Osteocyte (in vitro differentiated cells): ENCODE data around the gene DOCK7. TPM values are rescaled to one million over a fixed set of nuclear protein-coding genes. Genes with fewer than 3 reads are reported as not detected.

ENCODE experiments used
- DNase-seq: peaks from one replicate; pipeline ENCODE4 v3.0.0; 2021; ENCODE audit warnings: mixed read lengths; ENCODE audit not compliant: unreplicated experiment; ENCODE audit errors: extremely low spot score
- H3K27ac Mint-ChIP-seq: one replicate; pipeline ENCODE4 v1.8.0; 2021; ENCODE audit warnings: mild to moderate bottlenecking, mixed read lengths; ENCODE audit not compliant: unreplicated experiment
- H3K27me3 Mint-ChIP-seq: one replicate; pipeline ENCODE4 v1.8.0; 2021; ENCODE audit warnings: mixed read lengths; ENCODE audit not compliant: unreplicated experiment
- H3K36me3 Mint-ChIP-seq: one replicate; pipeline ENCODE4 v1.8.0; 2021; ENCODE audit warnings: mixed read lengths; ENCODE audit not compliant: unreplicated experiment
- H3K4me1 Mint-ChIP-seq: one replicate; pipeline ENCODE4 v1.8.0; 2021; ENCODE audit warnings: mixed read lengths; ENCODE audit not compliant: unreplicated experiment
- H3K4me3 Mint-ChIP-seq: one replicate; pipeline ENCODE4 v1.8.0; 2021; ENCODE audit warnings: mild to moderate bottlenecking, moderate library complexity, mixed read lengths; ENCODE audit not compliant: unreplicated experiment
- H3K9me3 Mint-ChIP-seq: one replicate; pipeline ENCODE4 v1.8.0; 2021; ENCODE audit warnings: mixed read lengths; ENCODE audit not compliant: unreplicated experiment
- total RNA-seq: library from RNA; stranded (reverse); gene quantifications from 2 replicates; pipeline ENCODE4 v1.2.1, GENCODE V29; 2021
- TF ChIP-seq, protein P1 (sequence below): fragments of 200-600 bp; sonication (generic); IDR thresholded peaks from 2 replicates; pipeline ENCODE4 v1.5.0; 2021; ENCODE audit warnings: antibody characterized with exemption, mild to moderate bottlenecking, moderate library complexity

Gene DOCK7
- total RNA-seq, 1 donor from 2014 or later = 81.8 TPM

GRCh38 chr1:62727656-62728407 lies 39.6 kb upstream of the DOCK7 start:
- no peak for DNase-seq
- TF ChIP-seq, protein P1, sequence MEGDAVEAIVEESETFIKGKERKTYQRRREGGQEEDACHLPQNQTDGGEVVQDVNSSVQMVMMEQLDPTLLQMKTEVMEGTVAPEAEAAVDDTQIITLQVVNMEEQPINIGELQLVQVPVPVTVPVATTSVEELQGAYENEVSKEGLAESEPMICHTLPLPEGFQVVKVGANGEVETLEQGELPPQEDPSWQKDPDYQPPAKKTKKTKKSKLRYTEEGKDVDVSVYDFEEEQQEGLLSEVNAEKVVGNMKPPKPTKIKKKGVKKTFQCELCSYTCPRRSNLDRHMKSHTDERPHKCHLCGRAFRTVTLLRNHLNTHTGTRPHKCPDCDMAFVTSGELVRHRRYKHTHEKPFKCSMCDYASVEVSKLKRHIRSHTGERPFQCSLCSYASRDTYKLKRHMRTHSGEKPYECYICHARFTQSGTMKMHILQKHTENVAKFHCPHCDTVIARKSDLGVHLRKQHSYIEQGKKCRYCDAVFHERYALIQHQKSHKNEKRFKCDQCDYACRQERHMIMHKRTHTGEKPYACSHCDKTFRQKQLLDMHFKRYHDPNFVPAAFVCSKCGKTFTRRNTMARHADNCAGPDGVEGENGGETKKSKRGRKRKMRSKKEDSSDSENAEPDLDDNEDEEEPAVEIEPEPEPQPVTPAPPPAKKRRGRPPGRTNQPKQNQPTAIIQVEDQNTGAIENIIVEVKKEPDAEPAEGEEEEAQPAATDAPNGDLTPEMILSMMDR = no peak
- H3K27ac Mint-ChIP-seq = no peak overlapping the region
- H3K4me1 Mint-ChIP-seq = peaks cover 27% of the 10 kb centered on the region
- no peaks in the 10 kb centered on the region for H3K36me3 Mint-ChIP-seq
- no peaks in the 10 kb centered on the region for H3K9me3 Mint-ChIP-seq
- no peak overlapping the region for H3K4me3 Mint-ChIP-seq
- no peaks in the 10 kb centered on the region for H3K27me3 Mint-ChIP-seq

DNA sequence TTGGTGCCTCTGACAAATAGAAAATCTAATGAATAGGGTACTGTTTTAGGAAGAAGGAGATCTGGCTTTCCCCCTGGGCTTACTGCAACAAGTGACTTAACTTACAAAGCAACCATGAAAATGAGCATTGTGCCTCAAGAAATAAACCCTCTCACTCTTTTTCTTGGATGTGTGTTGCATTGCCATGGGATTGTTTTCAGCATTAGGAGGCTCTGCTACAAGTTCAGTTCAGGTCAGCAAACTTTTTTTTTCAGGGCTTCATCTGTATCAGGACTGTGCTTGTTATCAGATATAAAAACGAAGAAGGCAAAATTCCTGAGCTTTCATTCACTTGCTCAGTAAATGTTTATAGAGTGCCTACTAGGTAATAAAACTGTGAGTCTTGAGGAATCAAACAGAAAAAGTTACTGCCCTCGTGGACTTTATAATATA lies 37.8 kb upstream of the DOCK7 start:
- Mint-ChIP-seq H3K36me3 (no peaks in the 10 kb centered on the region), H3K4me1 (peaks cover 30% of the 10 kb centered on the region), H3K4me3 (no peak overlapping the region), H3K27me3 (no peaks in the 10 kb centered on the region), H3K27ac (no peak overlapping the region), H3K9me3 (no peaks in the 10 kb centered on the region)
- DNase-seq = no peak
- TF ChIP-seq, protein P1 = no peak

GRCh38 chr1:62725255-62725654 lies 37.1 kb upstream of the DOCK7 start:
- Mint-ChIP-seq H3K4me1 (peaks cover 30% of the 10 kb centered on the region), H3K4me3 (peak overlapping the region; percentile 23), H3K9me3 (no peaks in the 10 kb centered on the region), H3K27ac (peak overlapping the region; percentile 45), H3K36me3 (no peaks in the 10 kb centered on the region), H3K27me3 (no peaks in the 10 kb centered on the region)
- TF ChIP-seq, protein P1 = no peak
- DNase-seq = no peak

GRCh38 chr1:62724430-62724829 lies 36.2 kb upstream of the DOCK7 start:
- Mint-ChIP-seq H3K4me1 (peaks cover 30% of the 10 kb centered on the region), H3K4me3 (no peak overlapping the region), H3K36me3 (no peaks in the 10 kb centered on the region), H3K27me3 (no peaks in the 10 kb centered on the region), H3K27ac (peak overlapping the region; percentile 25), H3K9me3 (no peaks in the 10 kb centered on the region)
- TF ChIP-seq, protein P1 = no peak
- DNase-seq = no peak

GRCh38 chr1:62723883-62724282 lies 35.7 kb upstream of the DOCK7 start:
- peaks cover 30% of the 10 kb centered on the region for H3K4me1 Mint-ChIP-seq
- H3K27me3 Mint-ChIP-seq = no peaks in the 10 kb centered on the region
- H3K27ac Mint-ChIP-seq = peak overlapping the region; percentile 25
- TF ChIP-seq, protein P1 = no peak
- no peaks in the 10 kb centered on the region for H3K9me3 Mint-ChIP-seq
- no peak overlapping the region for H3K4me3 Mint-ChIP-seq
- H3K36me3 Mint-ChIP-seq = no peaks in the 10 kb centered on the region
- no peak for DNase-seq
